Sigmoid colon (tissue), 7 donors: Measurements from ENCODE around the gene MRPL53. TPM values are rescaled to one million over a fixed set of nuclear protein-coding genes. Genes with fewer than 3 reads are reported as not detected.

Experiments
- DNase-seq: peaks from one replicate; pipeline ENCODE4 v3.0.0-alpha.2; 2019
- H3K27ac ChIP-seq, 4 donors: fragments of 200-600 bp; sonication (generic); one replicate each; pipeline ENCODE4 v1.5.1; 2016 to 2019; ENCODE audit warnings: mild to moderate bottlenecking in 1 of 4
- H3K27me3 ChIP-seq, 3 donors: fragments of 200-600 bp; sonication (generic); one replicate each; pipeline ENCODE4 v1.5.1; 2019; ENCODE audit warnings: mild to moderate bottlenecking in 1 of 3
- H3K36me3 ChIP-seq, 4 donors: fragments of 200-600 bp; sonication (generic); one replicate each; pipeline ENCODE4 v1.5.1; 2016 to 2019
- H3K4me1 ChIP-seq, 4 donors: fragments of 200-600 bp; sonication (generic); one replicate each; pipeline ENCODE4 v1.5.1; 2017 to 2019
- H3K4me3 ChIP-seq, 4 donors: fragments of 200-600 bp; sonication (generic); one replicate each; pipeline ENCODE4 v1.5.1; 2017 to 2019; ENCODE audit warnings: mild to moderate bottlenecking in 2 of 4, moderate library complexity in 1 of 4
- H3K9me3 ChIP-seq, 4 donors: fragments of 200-600 bp in 3 of 4; sonication (generic) in 3 of 4; one replicate each; pipeline versions ENCODE4 v1.5.1 to v1.6.1; 2013 to 2019
- CTCF ChIP-seq, 4 experiments: fragments of 450-650 bp in 3 of 4; fragments of 200-600 bp in 1 of 4; IDR thresholded peaks; one replicate each; pipeline ENCODE4 v1.5.1; 2016 to 2019; ENCODE audit warnings: antibody characterized with exemption in 4 of 4, mild to moderate bottlenecking in 3 of 4, moderate library complexity in 2 of 4
- EP300 ChIP-seq, 4 donors: sonication (generic); formaldehyde crosslinking; IDR thresholded peaks; one replicate each; pipeline ENCODE4 v1.6.1; 2017; ENCODE audit warnings: antibody characterized with exemption in 4 of 4
- POLR2A ChIP-seq, 2 donors: fragments of 450-650 bp; IDR thresholded peaks; one replicate each; pipeline ENCODE4 v1.6.1; 2016; ENCODE audit warnings: antibody characterized with exemption in 2 of 2, mild to moderate bottlenecking in 2 of 2, moderate library complexity in 2 of 2
- POLR2AphosphoS5 ChIP-seq, 4 donors: sonication (generic); formaldehyde crosslinking; IDR thresholded peaks; one replicate each; pipeline ENCODE4 v1.6.1; 2017; ENCODE audit warnings: antibody characterized with exemption in 4 of 4
- WGBS, 2 donors: extraction: QIAGEN DNeasy Blood & Tissue Kit; methylation state at CpG; one replicate each; pipeline ENCODE4 v1.1.7; 2013; 5-methylcytosine and 5-hydroxymethylcytosine counted together
- intact Hi-C: fragments of 100-400 bp; cut with DNase I; formaldehyde crosslinking; loops from one replicate; pipeline ENCODE4 v1.15.1; 2023
- polyA plus RNA-seq, 3 donors: library from polyadenylated mRNA; stranded (reverse); fragments of 200-250 nt; gene quantifications; one replicate each; pipeline ENCODE4 v1.2.3, GENCODE V29; 2013
- total RNA-seq, 4 donors: library from RNA; depleted of rRNA; stranded (reverse); fragments of >200 nt; gene quantifications; one replicate each; pipeline ENCODE4 v1.1.0, GENCODE V29; 2016
- donor health status: healthy with polysubstance abuse.
- donor health status: Bipolar disorder and iron deficiency.
- donor health status: healthy.

MRPL53 gene
- total and polyA plus RNA-seq, 7 donors, result 10.2 to 77.1 (median 59.7) TPM

- TF ChIP-seq POLR2AphosphoS5 (IDR thresholded peaks at IDR 0.05) (no peak), POLR2A (IDR thresholded peaks at IDR 0.05) (no peak), CTCF (IDR thresholded peaks at IDR 0.05) (no peak)
- intact Hi-C loops, result no loop called here
- H3K27me3 ChIP-seq, result peaks cover 22 to 75% (median 32%) of the 10 kb centered on the region in 3 donors
These were observed 33.2 kb upstream of the MRPL53 start for GRCh38 chr2:74505448-74506246.

GRCh38 chr2:74504591-74504990 is 32.1 kb upstream of the MRPL53 start:
- no peaks in the 10 kb centered on the region for H3K9me3 ChIP-seq
- H3K36me3 ChIP-seq, result peaks cover 0 to 20% (median 12%) of the 10 kb centered on the region in 4 donors
- H3K4me3 ChIP-seq, result peak overlapping the region in 1 of 4 donors; percentile 48
- peaks cover 0 to 54% (median 43%) of the 10 kb centered on the region in 4 donors for H3K4me1 ChIP-seq
- intact Hi-C loops, result no loop called here
- 96% methylated on average over 3 of the region's 3 CpGs for WGBS, 2 donors
- DNase-seq, result no peak
- TF ChIP-seq CTCF (IDR thresholded peaks at IDR 0.05) (no peak), POLR2AphosphoS5 (IDR thresholded peaks at IDR 0.05) (no peak), POLR2A (IDR thresholded peaks at IDR 0.05) (no peak), EP300 (IDR thresholded peaks at IDR 0.05) (no peak)
- peaks cover 31 to 75% (median 31%) of the 10 kb centered on the region in 3 donors for H3K27me3 ChIP-seq
- peak overlapping the region in 2 of 4 donors; percentile 64 to 75 for H3K27ac ChIP-seq

More at GRCh38 chr2:74505448-74506246, 33.2 kb upstream of the MRPL53 start:
- H3K27ac ChIP-seq, result no peak overlapping the region
- WGBS, 2 donors, result 92 to 96% methylated on average over 14 of the region's 14 CpGs
- no peak overlapping the region for H3K4me3 ChIP-seq
- peaks cover 0 to 20% (median 12%) of the 10 kb centered on the region in 4 donors for H3K36me3 ChIP-seq
- peaks cover 0 to 49% (median 40%) of the 10 kb centered on the region in 4 donors for H3K4me1 ChIP-seq
- H3K9me3 ChIP-seq, result no peaks in the 10 kb centered on the region
- no peak for DNase-seq

GRCh38 chr2:74503506-74504475 is 31.3 kb upstream of the MRPL53 start:
- H3K4me3 ChIP-seq, result peak overlapping the region; percentile 26 to 56 (median 44)
- intact Hi-C loops, result no loop called here
- no peak for DNase-seq
- WGBS, 2 donors, result 60 to 70% methylated on average over 45 of the region's 45 CpGs
- H3K36me3 ChIP-seq, result peaks cover 0 to 20% (median 12%) of the 10 kb centered on the region in 4 donors
- no peak for TF ChIP-seq CTCF (IDR thresholded peaks at IDR 0.05)
- TF ChIP-seq POLR2AphosphoS5 (IDR thresholded peaks at IDR 0.05), result no peak
- no peak for TF ChIP-seq POLR2A (IDR thresholded peaks at IDR 0.05)
- TF ChIP-seq EP300 (IDR thresholded peaks at IDR 0.05), result no peak
- H3K9me3 ChIP-seq, result no peaks in the 10 kb centered on the region
- H3K27ac ChIP-seq, result peak overlapping the region; percentile 52 to 76 (median 70)
- H3K4me1 ChIP-seq, result peaks cover 0 to 62% (median 51%) of the 10 kb centered on the region in 4 donors
- peaks cover 39 to 81% (median 39%) of the 10 kb centered on the region in 3 donors for H3K27me3 ChIP-seq

GRCh38 chr2:74502720-74503505 is 30.4 kb upstream of the MRPL53 start:
- DNase-seq, result peak; percentile 94
- Histone ChIP-seq H3K27ac (peak overlapping the region; percentile 52 to 76 (median 70)), H3K9me3 (no peaks in the 10 kb centered on the region), H3K4me3 (peak overlapping the region; percentile 26 to 56 (median 44)), H3K4me1 (peaks cover 0 to 65% (median 55%) of the 10 kb centered on the region in 4 donors), H3K27me3 (peaks cover 47 to 90% (median 48%) of the 10 kb centered on the region in 3 donors), H3K36me3 (peaks cover 0 to 20% (median 12%) of the 10 kb centered on the region in 4 donors)
- WGBS, 2 donors, result 1 to 2% methylated on average over 67 of the region's 67 CpGs
- intact Hi-C loops, result no loop called here
- TF ChIP-seq POLR2A (IDR thresholded peaks at IDR 0.05) (peak in 1 of 2 donors; percentile 42), EP300 (IDR thresholded peaks at IDR 0.05) (no peak), POLR2AphosphoS5 (IDR thresholded peaks at IDR 0.05) (peak; percentile 25 to 75 (median 67)), CTCF (IDR thresholded peaks at IDR 0.05) (no peak)
